IMR-90 (cell line): ENCODE data around the gene MRPL52. TPM values are rescaled to one million over a fixed set of nuclear protein-coding genes. Genes with fewer than 3 reads are reported as not detected.
A peak's percentile ranks its signal among the peaks of the same experiment; 100 is the strongest.

Experiments
- ATAC-seq: fragments of 200-7000 bp; cut with Tn5 transposase; 2 replicates; pipeline ENCODE4 v1.9.1; 2020; ENCODE audit warnings: low read depth, mild to moderate bottlenecking, moderate library complexity
- BruUV-seq: library from RNA; stranded (reverse); fragments of 400-500 nt; replicated peaks from 2 replicates; lab custom pipeline; 2021; lab: Mats Ljungman, UMichigan
- CTCF ChIA-PET: fragments of 300-600 bp; formaldehyde crosslinking; extraction: SDS; loops from one replicate; lab custom pipeline; 2021; ENCODE audit warnings: antibody characterized with exemption; lab: Yijun Ruan, JAX
- POLR2A ChIA-PET: fragments of 300-600 bp; sonication (Branson Sonifier 250); formaldehyde crosslinking; loops from one replicate; lab custom pipeline; 2022; ENCODE audit warnings: antibody characterized with exemption; ENCODE audit not compliant: unreplicated experiment; lab: Charles Lee
- DNase-seq: peaks from one replicate; pipeline ENCODE4 v3.0.0; 2013
- H2AFZ ChIP-seq: replicated peaks from 2 replicates; pipeline ENCODE3; 2013; ENCODE audit warnings: low read length, mild to moderate bottlenecking; ENCODE audit not compliant: poor library complexity
- H2AK5ac ChIP-seq: 2 replicates; pipeline ENCODE4 v1.6.1; 2013; ENCODE audit warnings: low read depth, low read length, inconsistent platforms
- H2AK9ac ChIP-seq: replicated peaks from 2 replicates; pipeline ENCODE3; 2013; ENCODE audit warnings: mild to moderate bottlenecking, low read depth, low read length, moderate library complexity; ENCODE audit not compliant: poor library complexity
- H2BK120ac ChIP-seq: 2 replicates; pipeline ENCODE4 v1.6.1; 2013; ENCODE audit warnings: low read depth, low read length, inconsistent platforms
- H2BK15ac ChIP-seq: 3 replicates; pipeline ENCODE4 v1.6.1; 2013; ENCODE audit warnings: low read depth, low read length, inconsistent platforms
- H2BK20ac ChIP-seq: 2 replicates; pipeline ENCODE4 v1.6.1; 2013; ENCODE audit warnings: low read depth, mild to moderate bottlenecking, inconsistent platforms, low read length, moderate library complexity
- H2BK5ac ChIP-seq: 2 replicates; pipeline ENCODE4 v1.6.1; 2013; ENCODE audit warnings: mild to moderate bottlenecking, low read depth, low read length, inconsistent platforms; ENCODE audit not compliant: poor library complexity, severe bottlenecking
- H3K14ac ChIP-seq: replicated peaks from 2 replicates; pipeline ENCODE4 v1.6.1; 2013; ENCODE audit warnings: low read depth, low read length, inconsistent platforms
- H3K18ac ChIP-seq: 2 replicates; pipeline ENCODE4 v1.6.1; 2013; ENCODE audit warnings: low read depth, low read length, control low read depth
- H3K23ac ChIP-seq: 2 replicates; pipeline ENCODE4 v1.6.1; 2013; ENCODE audit warnings: low read depth, low read length, inconsistent platforms
- H3K27ac ChIP-seq: 2 replicates; pipeline ENCODE4 v1.5.1; 2013; ENCODE audit warnings: mild to moderate bottlenecking, control low read depth, low read length; ENCODE audit not compliant: insufficient read depth
- H3K27me3 ChIP-seq: 2 replicates; pipeline ENCODE4 v1.6.1; 2013; ENCODE audit warnings: low read length; ENCODE audit not compliant: control insufficient read depth, insufficient read depth
- H3K36me3 ChIP-seq: 2 replicates; pipeline ENCODE4 v1.6.1; 2013; ENCODE audit warnings: low read length, mixed read lengths; ENCODE audit not compliant: control insufficient read depth, insufficient read depth
- H3K4ac ChIP-seq: 2 replicates; pipeline ENCODE4 v1.6.1; 2013; ENCODE audit warnings: low read depth, low read length, inconsistent platforms
- H3K4me1 ChIP-seq: 2 replicates; pipeline ENCODE4 v1.6.1; 2013; ENCODE audit warnings: low read length, mixed read lengths; ENCODE audit not compliant: control insufficient read depth, insufficient read depth
- H3K4me2 ChIP-seq: 2 replicates; pipeline ENCODE4 v1.6.1; 2013; ENCODE audit warnings: low read depth, mild to moderate bottlenecking, control low read depth, low read length, moderate library complexity
- H3K4me3 ChIP-seq: 2 replicates; pipeline ENCODE4 v1.5.1; 2013; ENCODE audit warnings: low read depth, mild to moderate bottlenecking, control low read depth, low read length, moderate library complexity; ENCODE audit not compliant: insufficient read depth
- H3K56ac ChIP-seq: 2 replicates; pipeline ENCODE4 v1.6.1; 2013; ENCODE audit warnings: low read length, inconsistent platforms; ENCODE audit not compliant: insufficient read depth; ENCODE audit errors: extremely low read depth
- H3K79me1 ChIP-seq, 2 experiments: 2 replicates each; pipeline ENCODE4 v1.6.1; 2013; ENCODE audit warnings: low read length in 2 of 2, inconsistent platforms in 1 of 2, low read depth in 1 of 2
- H3K9ac ChIP-seq: 2 replicates; pipeline ENCODE4 v1.6.1; 2013; ENCODE audit warnings: low read depth, low read length, control low read depth
- H3K9me1 ChIP-seq: 2 replicates; pipeline ENCODE4 v1.6.1; 2013; ENCODE audit warnings: low read length, inconsistent platforms; ENCODE audit not compliant: insufficient read depth
- H3K9me3 ChIP-seq: 2 replicates; pipeline ENCODE4 v1.6.1; 2013; ENCODE audit warnings: low read length; ENCODE audit not compliant: control insufficient read depth, insufficient read depth
- H4K20me1 ChIP-seq: 2 replicates; pipeline ENCODE4 v1.6.1; 2013; ENCODE audit warnings: low read length, inconsistent platforms; ENCODE audit not compliant: insufficient read depth
- H4K5ac ChIP-seq: 2 replicates; pipeline ENCODE4 v1.6.1; 2013; ENCODE audit warnings: mild to moderate bottlenecking, low read depth, low read length, control low read depth
- H4K8ac ChIP-seq, 2 experiments: 2 replicates each; pipeline ENCODE4 v1.6.1; 2013; ENCODE audit warnings: low read depth in 2 of 2, low read length in 2 of 2, control low read depth in 1 of 2, inconsistent platforms in 1 of 2
- H4K91ac ChIP-seq: 2 replicates; pipeline ENCODE4 v1.6.1; 2013; ENCODE audit warnings: low read depth, low read length, inconsistent platforms; ENCODE audit not compliant: insufficient read depth
- BHLHE40 ChIP-seq: fragments of 150-350 bp; IDR thresholded peaks from 2 replicates; pipeline ENCODE4 v1.6.1; 2016; ENCODE audit warnings: mild to moderate bottlenecking, low read depth, low read length
- CHD1 ChIP-seq: IDR thresholded peaks from 2 replicates; pipeline ENCODE4 v1.6.1; 2012; ENCODE audit warnings: low read depth, low read length, improper control_type of control experiment
- CTCF ChIP-seq: conservative IDR thresholded peaks from 2 replicates; pipeline ENCODE4 v1.5.1; 2012; ENCODE audit warnings: mild to moderate bottlenecking, low read depth, low read length, improper control_type of control experiment
- ELK1 ChIP-seq: fragments of 150-350 bp; IDR thresholded peaks from 2 replicates; pipeline ENCODE4 v1.6.1; 2016; ENCODE audit warnings: low read depth, mild to moderate bottlenecking, low read length, moderate library complexity, borderline replicate concordance
- FOS ChIP-seq: fragments of 150-350 bp; IDR thresholded peaks from 2 replicates; pipeline ENCODE4 v1.6.1; 2016; ENCODE audit warnings: low read depth, low read length
- MAFK ChIP-seq: IDR thresholded peaks from 2 replicates; pipeline ENCODE4 v1.6.1; 2012; ENCODE audit warnings: low read depth, low read length, improper control_type of control experiment
- MAZ ChIP-seq: IDR thresholded peaks from 2 replicates; pipeline ENCODE4 v1.6.1; 2012; ENCODE audit warnings: low read depth, mild to moderate bottlenecking, low read length, improper control_type of control experiment, moderate library complexity, borderline replicate concordance
- MXI1 ChIP-seq: IDR thresholded peaks from 2 replicates; pipeline ENCODE4 v1.6.1; 2012; ENCODE audit warnings: low read depth, mild to moderate bottlenecking, low read length, moderate library complexity, borderline replicate concordance
- NFE2L2 ChIP-seq: fragments of 150-350 bp; IDR thresholded peaks from 2 replicates; pipeline ENCODE4 v1.6.1; 2016; ENCODE audit warnings: low read depth, mild to moderate bottlenecking, low read length
- POLR2A ChIP-seq: IDR thresholded peaks from 2 replicates; pipeline ENCODE4 v1.6.1; 2012; ENCODE audit warnings: mild to moderate bottlenecking, low read depth, low read length
- RAD21 ChIP-seq: IDR thresholded peaks from 2 replicates; pipeline ENCODE4 v1.6.1; 2012; ENCODE audit warnings: low read length, improper control_type of control experiment
- RCOR1 ChIP-seq: IDR thresholded peaks from 2 replicates; pipeline ENCODE4 v1.6.1; 2012; ENCODE audit warnings: mild to moderate bottlenecking, low read length, improper control_type of control experiment; ENCODE audit not compliant: insufficient replicate concordance
- RFX5 ChIP-seq: IDR thresholded peaks from 2 replicates; pipeline ENCODE4 v1.8.0; 2012; ENCODE audit warnings: low read depth, mild to moderate bottlenecking, low read length, moderate library complexity
- SMC3 ChIP-seq: fragments of 150-350 bp; IDR thresholded peaks from 2 replicates; pipeline ENCODE4 v1.6.1; 2016; ENCODE audit warnings: low read depth, mild to moderate bottlenecking, antibody characterized with exemption, low read length, moderate library complexity
- WGBS, 2 experiments: methylation state at CpG; one replicate each; pipeline versions ENCODE4 v1.1.5 to v1.1.7; 2013; ENCODE audit warnings: missing lambda C conversion rate in 2 of 2; ENCODE audit not compliant: insufficient read length in 1 of 2; ENCODE audit errors: extremely low coverage in 2 of 2; 5-methylcytosine and 5-hydroxymethylcytosine counted together
- dilution Hi-C: fragments of 300-500 bp; cut with HindIII; formaldehyde crosslinking; loops from one replicate; pipeline ENCODE4 v1.14.3; 2018; ENCODE audit warnings: low sequenced_read_pairs; ENCODE audit not compliant: unreplicated experiment
- in situ Hi-C: fragments of 300-500 bp; cut with MboI; formaldehyde crosslinking; loops from 3 replicates; pipeline ENCODE4 v1.14.3; 2019; ENCODE audit warnings: low sequenced_read_pairs, inconsistent platforms, mixed read lengths
- intact Hi-C: fragments of 100-400 bp; cut with micrococcal nuclease; formaldehyde crosslinking; loops from 2 replicates; pipeline ENCODE4 v1.10.0; 2022
- polyA plus RNA-seq, 3 experiments: library from polyadenylated mRNA; depleted of rRNA; stranded (reverse); fragments of >200 nt; gene quantifications; 2 replicates each; pipeline ENCODE4 v1.2.3, GENCODE V29; 2012; ENCODE audit warnings: low replicate concordance in 1 of 3
- total RNA-seq: library from RNA; depleted of rRNA; stranded (reverse); fragments of >200 nt; gene quantifications from 2 replicates; pipeline ENCODE4 v1.2.3, GENCODE V29; 2012

Gene MRPL52
- total and polyA plus RNA-seq, 2 of the 4 experiments (the other 2 are of a cell fraction), result 33.1 to 51.4 TPM

GRCh38 chr14:22844221-22845102 is 14.8 kb downstream of the MRPL52 start:
- no peak overlapping the region for H2BK5ac ChIP-seq
- no peak overlapping the region for H3K4me3 ChIP-seq
- no peaks in the 10 kb centered on the region for H3K27me3 ChIP-seq
- ChIA-PET POLR2A (no interaction called here), CTCF (no interaction called here)
- BruUV-seq, result no TSS peak
- H3K23ac ChIP-seq, result no peak overlapping the region; the same call in 1 of the 2 replicates
- no peak for ATAC-seq
- peaks cover 27% of the 10 kb centered on the region for H3K9me1 ChIP-seq
- peak overlapping the region; percentile 8; the same call in 1 of the 2 replicates for H3K27ac ChIP-seq
- peaks cover 10 to 71% of the 10 kb centered on the region in 2 experiments; a peak in 3 of 4 replicates for H3K79me1 ChIP-seq
- no peak overlapping the region for H3K14ac ChIP-seq
- no peak overlapping the region for H3K18ac ChIP-seq
- H3K36me3 ChIP-seq, result peaks cover 65% of the 10 kb centered on the region
- no peak overlapping the region; the same call in 1 of the 2 replicates for H3K4ac ChIP-seq
- no peak for DNase-seq
- no peak overlapping the region for H4K91ac ChIP-seq
- intact Hi-C loops, result no loop called here
- H3K9me3 ChIP-seq, result no peaks in the 10 kb centered on the region
- peaks cover 41% of the 10 kb centered on the region for H3K4me1 ChIP-seq
- no peak overlapping the region for H2AK5ac ChIP-seq
- peak overlapping the region in 1 of 2 experiments; percentile 16; a peak in 1 of 4 replicates for H4K8ac ChIP-seq
- dilution Hi-C loops, result no loop called here
- no peak overlapping the region for H3K9ac ChIP-seq
- H4K5ac ChIP-seq, result no peak overlapping the region
- H3K4me2 ChIP-seq, result no peak overlapping the region
- no peak overlapping the region for H2BK120ac ChIP-seq
- H2AK9ac ChIP-seq, result peak overlapping the region; percentile 69
- H2BK20ac ChIP-seq, result no peak overlapping the region
- in situ Hi-C loops, result loop anchor here (10.0 kb wide), 1 partner anchor 260 kb away; the partner anchor contains the start of gene DAD1
- peaks cover 54% of the 10 kb centered on the region; the same call in 1 of the 2 replicates for H4K20me1 ChIP-seq
- no peak overlapping the region for H2BK15ac ChIP-seq
- H2AFZ ChIP-seq, result peak overlapping the region; percentile 14
- H3K56ac ChIP-seq, result no peak overlapping the region
- WGBS, 2 experiments, result 98% methylated on average over 14 of the region's 22 CpGs; no CpG with 5 or more reads in 1 of the 2 experiments
- TF ChIP-seq MAFK (no peak), NFE2L2 (no peak), BHLHE40 (no peak), ELK1 (no peak), CTCF (no peak), FOS (no peak), RFX5 (no peak), MXI1 (no peak), POLR2A (no peak), CHD1 (no peak), RCOR1 (no peak), SMC3 (no peak), RAD21 (no peak), MAZ (no peak)
